Hippocampal formation (tissue), 2 donors: ENCODE results near the gene NFATC1.
A peak's percentile ranks its signal among the peaks of the same experiment; 100 is the strongest.
"Not testable (repeated sequence)": the region's sequence is repeated elsewhere in the genome, so short reads cannot be mapped to it uniquely, and the experiment has no call there.

Experiments used
- DNase-seq, 2 donors: peaks; one replicate each; lab custom pipeline; 2025; lab: John Stamatoyannopoulos, UW

The NFATC1 gene

GRCh38 chr18:79489051-79489898 lies 93.5 kb downstream of the NFATC1 start:
- no peak for DNase-seq

- DNase-seq: no peak
Observed at GRCh38 chr18:79489899-79490625, 94.3 kb downstream of the NFATC1 start.

- no peak for DNase-seq
Observed at GRCh38 chr18:79490626-79491041, 94.9 kb downstream of the NFATC1 start.

GRCh38 chr18:79491081-79491551 lies 95.4 kb downstream of the NFATC1 start:
- no peak for DNase-seq

- DNase-seq: no peak
Observed at GRCh38 chr18:79493211-79493800, 97.6 kb downstream of the NFATC1 start.

GRCh38 chr18:79493801-79494211 lies 98.1 kb downstream of the NFATC1 start:
- no peak for DNase-seq

GRCh38 chr18:79494936-79495335 lies 99.2 kb downstream of the NFATC1 start:
- no peak for DNase-seq

GRCh38 chr18:79495591-79496071 lies 99.9 kb downstream of the NFATC1 start:
- DNase-seq: no peak

- no peak for DNase-seq
Observed at GRCh38 chr18:79496237-79496977, 100.7 kb downstream of the NFATC1 start.

GRCh38 chr18:79496978-79497637 lies 101.4 kb downstream of the NFATC1 start:
- peak; percentile 11 to 42 for DNase-seq

GRCh38 chr18:79497638-79498081 lies 101.9 kb downstream of the NFATC1 start:
- no peak for DNase-seq

GRCh38 chr18:79498662-79499061 lies 102.9 kb downstream of the NFATC1 start:
- DNase-seq: no peak

GRCh38 chr18:79501006-79501405 lies 105.3 kb downstream of the NFATC1 start:
- no peak for DNase-seq

- no peak for DNase-seq
Observed at GRCh38 chr18:79502782-79503181, 107.1 kb downstream of the NFATC1 start.

GRCh38 chr18:79503406-79503805 lies 107.7 kb downstream of the NFATC1 start:
- no peak for DNase-seq

- no peak for DNase-seq
Observed at GRCh38 chr18:79504034-79504433, 108.3 kb downstream of the NFATC1 start.

GRCh38 chr18:79504495-79504894 lies 108.8 kb downstream of the NFATC1 start:
- DNase-seq: not testable (repeated sequence)

GRCh38 chr18:79505465-79505864 lies 109.7 kb downstream of the NFATC1 start:
- not testable (repeated sequence) for DNase-seq

- DNase-seq: no peak
Observed at GRCh38 chr18:79506191-79507075, 110.7 kb downstream of the NFATC1 start.

GRCh38 chr18:79507076-79507545 lies 111.4 kb downstream of the NFATC1 start:
- peak in 1 of 2 donors; percentile 72 for DNase-seq
